HG02885 (cell line): ENCODE measurements around the gene SHISA2.

Experiments used
- ATAC-seq: cut with Tn5 transposase; IDR thresholded peaks from one replicate; pipeline ENCODE4 v1.9.1; 2021; ENCODE audit warnings: mild to moderate bottlenecking; ENCODE audit not compliant: unreplicated experiment, poor library complexity

The SHISA2 gene

DNA sequence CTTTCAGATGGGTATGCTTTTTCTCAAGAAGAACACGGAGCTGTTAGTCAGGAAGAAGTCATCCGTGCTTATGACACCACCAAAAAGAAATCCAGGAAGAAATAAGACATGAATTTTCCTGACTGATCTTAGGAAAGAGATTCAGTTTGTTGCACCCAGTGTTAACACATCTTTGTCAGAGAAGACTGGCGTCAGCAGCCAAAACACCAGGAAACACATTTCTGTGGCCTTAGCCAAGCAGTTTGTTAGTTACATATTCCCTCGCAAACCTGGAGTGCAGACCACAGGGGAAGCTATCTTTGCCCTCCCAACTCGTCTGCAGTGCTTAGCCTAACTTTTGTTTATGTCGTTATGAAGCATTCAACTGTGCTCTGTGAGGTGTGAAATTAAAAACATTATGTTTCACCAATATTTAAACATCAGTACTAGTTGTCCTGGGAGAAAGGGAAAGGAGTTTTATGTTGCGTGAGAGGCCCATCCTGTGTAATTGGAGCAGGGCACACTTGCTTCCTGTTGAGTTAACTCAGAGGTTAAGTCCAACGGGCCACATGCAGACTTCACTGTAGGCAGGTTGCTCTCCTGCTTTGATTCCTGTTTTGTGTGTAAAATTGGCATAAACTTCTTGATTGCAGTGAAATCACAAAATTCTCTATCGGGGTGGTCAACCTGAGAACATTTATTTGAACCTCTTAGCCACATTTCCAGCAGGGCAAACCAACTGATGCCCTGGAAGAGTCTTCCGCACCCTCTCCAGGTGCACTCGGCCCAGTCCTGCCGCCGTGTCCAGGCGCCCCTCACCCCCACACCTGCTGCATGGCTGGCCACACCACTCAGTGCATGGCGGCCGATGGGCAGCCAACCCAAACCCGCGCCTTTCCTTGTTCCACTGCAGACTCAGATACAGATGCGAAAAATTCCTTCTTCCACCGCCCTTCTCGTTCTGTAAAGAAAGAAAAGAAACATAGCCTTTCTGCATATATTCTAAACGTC is 31.6 kb downstream of the SHISA2 start:
- ATAC-seq: no peak

DNA sequence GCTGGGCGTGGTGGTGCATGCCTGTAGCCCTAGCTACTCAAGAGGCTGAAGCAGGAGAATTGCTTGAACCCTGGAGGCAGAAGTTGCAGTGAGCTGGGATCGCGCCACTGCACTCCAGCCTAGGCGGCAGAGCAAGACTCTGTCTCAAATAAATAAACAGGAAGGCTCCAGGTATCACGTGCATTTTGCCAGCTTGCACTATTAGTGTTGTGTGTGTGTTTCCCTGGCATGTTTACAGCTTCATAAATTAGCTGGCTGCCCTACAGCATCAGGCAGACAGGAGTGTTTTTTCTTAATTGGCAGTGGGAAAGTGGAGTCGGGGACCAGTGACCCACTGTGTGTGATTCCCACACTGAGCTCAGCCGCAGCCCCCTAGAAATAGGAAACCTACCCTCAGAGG is 32.6 kb downstream of the SHISA2 start:
- no peak for ATAC-seq

DNA sequence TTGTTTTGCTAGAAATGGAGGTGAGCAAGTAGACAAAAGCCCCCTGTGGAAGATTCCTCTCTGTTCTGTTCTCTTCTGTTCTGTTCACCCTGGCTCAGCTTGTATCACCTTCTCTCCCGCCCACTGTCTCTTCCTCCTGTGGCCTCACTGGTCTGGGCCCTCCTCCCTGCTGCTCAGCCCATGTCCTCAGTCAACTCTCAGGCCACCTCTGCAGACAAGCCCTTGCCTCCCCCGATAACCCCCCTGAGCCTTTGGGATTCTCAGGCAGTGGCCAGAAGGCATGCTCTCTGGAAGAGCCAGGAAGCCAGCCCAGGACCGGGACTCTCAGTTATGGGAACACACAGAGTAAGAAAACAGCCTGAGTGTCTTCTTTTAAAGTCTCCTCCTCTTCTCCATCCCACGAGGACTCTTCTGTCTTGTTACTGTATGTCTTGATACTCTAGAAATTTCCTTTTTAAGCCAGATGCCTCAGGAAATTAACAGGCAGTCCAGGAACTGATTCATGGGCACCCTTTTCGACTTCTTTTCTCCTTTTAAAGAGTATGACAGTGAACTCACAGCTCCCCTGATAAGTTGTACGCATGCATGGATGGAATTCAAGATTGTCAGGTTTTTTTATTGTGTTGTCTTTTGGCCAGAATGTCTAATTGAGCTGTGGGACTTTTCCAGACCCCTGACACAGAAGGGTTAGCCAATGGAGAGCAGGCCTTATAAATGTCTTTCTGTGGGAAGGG is 33.7 kb downstream of the SHISA2 start:
- no peak for ATAC-seq

DNA sequence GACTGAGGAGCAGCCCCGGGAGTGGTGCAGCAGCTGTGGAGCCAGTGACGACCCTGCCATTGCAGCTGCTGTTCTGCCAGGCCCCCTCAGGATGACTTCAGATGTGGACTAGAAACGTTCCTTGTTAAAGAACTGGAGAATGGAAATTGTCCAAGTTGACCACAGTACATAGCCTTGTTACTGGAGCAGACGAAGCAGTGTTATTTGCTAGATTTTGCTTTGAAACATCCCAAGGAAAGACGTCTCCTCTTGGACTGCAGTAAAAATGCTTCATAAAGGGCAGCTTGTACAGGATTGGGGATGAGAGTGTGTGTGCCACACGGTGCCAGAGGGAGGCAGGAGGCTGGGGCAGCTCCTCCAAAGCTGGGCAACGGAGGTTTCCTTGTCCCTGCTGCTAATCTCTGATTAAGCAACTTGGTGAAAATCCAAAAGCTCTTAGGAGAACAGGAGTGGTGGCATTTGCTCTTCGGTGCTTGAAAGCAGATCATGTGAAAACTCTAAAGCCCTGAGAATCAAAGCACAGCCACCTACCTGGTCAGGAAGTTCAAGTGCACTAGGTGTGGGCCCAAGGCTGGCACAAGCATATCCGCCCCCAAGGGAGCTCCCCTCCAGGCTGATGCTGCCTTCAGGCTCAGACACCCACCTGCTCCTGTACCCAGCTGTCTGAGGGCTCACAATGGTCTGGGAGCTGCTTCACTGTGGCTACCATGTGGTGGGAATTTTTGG is 34.5 kb downstream of the SHISA2 start:
- no peak for ATAC-seq

- no peak for ATAC-seq
These were observed 35.6 kb downstream of the SHISA2 start for GRCh38 chr13:26016189-26016588.

DNA sequence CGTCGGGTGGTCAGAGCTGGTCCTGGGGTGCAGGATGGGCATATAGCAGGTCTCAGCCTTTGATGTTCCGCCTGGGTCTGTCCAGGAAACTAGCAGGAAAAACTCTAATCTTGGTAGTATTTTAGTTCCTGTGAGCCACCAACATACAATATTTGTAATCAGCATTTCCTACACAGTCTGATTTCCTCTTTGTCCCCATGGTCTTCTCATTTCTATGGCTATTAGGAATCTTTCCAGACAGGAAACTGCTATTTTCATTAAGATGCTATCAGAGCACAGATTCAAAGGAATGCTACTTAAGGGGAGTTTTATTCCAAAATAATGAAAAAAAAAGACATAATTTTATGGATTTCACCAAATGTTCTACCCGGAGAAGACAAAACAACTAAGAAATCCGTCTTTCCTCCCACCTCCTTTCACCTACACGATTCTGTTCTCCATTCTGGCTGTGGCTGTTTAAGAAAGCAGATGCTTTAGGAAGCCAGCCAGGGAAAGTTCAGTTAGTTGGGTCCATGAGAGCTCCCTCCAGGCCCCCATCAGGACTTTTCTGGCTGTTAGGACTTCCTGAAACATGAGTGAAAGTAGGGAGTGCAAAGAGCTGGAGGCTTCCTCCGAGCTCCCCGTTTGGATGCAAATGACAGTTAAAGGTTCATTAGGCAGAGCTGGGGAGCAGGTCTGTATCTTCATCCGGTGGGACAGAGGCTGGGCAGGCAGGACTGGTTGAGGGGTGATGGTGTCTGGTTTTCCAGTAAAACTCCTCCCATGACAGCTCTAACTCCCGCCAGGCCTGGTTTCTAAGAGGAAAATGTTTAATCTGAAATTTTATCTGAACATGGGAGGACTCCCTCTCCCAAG is 36.3 kb downstream of the SHISA2 start:
- ATAC-seq: no peak

- ATAC-seq: no peak
These were observed 38.8 kb downstream of the SHISA2 start for GRCh38 chr13:26012995-26013394.

GRCh38 chr13:26011996-26012821 is 39.6 kb downstream of the SHISA2 start:
- no peak for ATAC-seq

DNA sequence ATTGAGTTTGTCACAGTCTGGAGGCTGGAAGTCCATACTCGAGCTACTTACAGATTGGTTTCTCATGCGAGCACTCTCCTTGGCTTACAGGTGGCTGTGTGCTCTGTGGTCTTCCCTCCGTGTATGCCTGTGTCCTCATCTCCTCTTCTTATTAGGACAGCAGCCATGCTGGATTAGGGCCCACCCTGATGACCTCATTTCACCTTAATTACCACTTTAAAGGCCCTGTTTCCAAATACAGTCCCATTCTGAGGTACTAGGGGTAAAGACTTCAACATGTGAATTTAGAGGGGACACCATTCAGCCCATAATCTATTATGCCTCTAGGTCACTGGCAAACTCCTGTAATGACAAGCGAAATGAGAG is 40.6 kb downstream of the SHISA2 start:
- no peak for ATAC-seq

GRCh38 chr13:26010487-26011207 is 41.2 kb downstream of the SHISA2 start:
- ATAC-seq: no peak

GRCh38 chr13:26007261-26008125 is 44.3 kb downstream of the SHISA2 start:
- no peak for ATAC-seq
